Activated CD4-positive, alpha-beta T cell treated with anti-CD3 and anti-CD28 coated beads for 4 hours (primary cell): Measurements from ENCODE around the gene NKRF.

ENCODE experiments used
- DNase-seq, 2 donors: peaks; one replicate each; pipeline ENCODE4 v3.0.0-alpha.2; 2020

Gene NKRF

DNA sequence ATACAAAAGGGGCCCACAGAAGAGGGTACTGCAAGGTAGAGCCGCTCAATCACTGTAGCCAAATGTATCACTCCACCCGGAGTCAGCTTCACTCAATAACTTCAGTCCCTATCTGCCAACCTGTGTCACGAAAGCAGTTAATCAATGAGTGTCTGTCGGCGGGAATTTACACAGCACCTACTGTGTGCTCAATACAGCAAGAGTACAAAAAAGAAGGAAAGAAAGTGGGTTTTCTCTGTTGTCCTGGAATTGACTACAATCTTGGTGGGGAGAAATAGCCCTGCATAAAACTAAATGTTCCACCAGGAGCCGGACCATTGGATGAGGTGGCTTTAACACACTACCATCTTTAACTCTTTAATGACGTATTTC, 780 bp upstream of the NKRF start:
- DNase-seq: no peak

DNA sequence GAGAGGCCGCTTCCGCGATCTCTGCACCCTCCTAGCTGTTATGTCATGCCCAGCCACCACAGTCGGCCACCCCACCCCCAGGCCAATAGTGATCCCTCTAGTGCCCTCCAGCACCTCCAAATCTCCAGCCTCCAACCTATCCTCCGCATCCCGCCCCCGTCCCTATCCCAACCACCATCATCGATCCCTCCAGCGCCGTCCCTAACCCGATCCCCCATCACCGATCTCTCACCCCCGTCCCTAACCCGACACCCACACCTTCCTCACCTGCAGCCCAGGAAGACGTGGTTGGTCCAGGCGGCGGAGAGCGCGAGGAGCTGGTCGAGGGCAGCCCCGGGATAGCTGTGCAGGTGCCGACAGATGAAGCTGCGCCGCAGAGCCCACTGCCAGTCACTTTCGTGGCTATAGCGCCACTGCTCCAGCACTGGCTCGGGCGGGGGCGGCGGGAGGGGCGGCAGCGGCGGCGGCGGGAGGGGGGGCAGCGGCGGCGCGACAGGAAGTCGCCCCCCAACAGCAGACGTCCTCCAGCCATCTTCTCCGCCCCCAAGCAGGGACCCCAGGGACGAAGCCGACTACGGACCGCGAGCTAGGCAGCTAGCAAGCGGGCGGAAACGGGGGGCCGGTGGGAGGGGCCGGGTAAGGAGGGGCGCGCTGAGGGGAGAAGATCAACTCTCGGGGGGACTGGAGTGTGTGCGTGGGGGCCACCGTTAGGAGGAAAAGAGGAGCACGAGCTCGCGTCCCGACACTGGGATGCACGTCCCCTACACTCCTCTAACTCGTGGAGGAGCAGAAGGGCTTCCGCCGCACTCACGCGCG, 552 bp downstream of the NKRF start:
- peak; percentile 39 to 49 for DNase-seq

DNA sequence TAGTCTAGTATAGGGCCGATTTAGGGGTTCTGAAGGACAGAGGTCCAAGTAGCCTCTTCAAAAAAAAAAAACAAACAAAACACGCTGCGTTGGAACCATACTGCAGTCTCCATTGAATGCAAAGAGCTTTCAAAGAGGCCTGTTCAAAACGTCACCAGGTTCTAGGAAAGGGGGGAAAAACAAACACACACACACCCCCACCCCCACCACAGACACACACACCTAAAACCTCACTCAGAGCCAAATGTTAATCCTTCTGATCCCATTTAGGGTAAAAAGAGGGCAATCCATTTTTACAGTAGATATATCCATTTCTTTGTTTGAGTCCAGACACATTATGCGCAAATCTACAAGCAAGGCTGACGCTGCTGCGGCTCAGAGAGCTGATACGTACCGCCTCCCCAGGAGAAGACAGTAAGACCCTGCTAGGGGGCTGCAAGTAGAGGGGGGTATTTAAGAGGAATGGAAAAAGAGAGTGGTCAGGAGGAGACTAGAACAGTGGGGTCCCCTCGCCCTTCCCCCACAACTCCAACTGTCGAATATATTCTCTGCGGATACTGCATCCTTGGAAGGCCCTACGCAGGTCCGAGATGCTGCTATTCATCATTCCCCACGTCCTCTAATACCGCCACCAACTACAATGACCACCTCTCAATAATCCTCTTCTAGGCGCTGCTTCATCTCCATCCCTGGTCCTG, 1.3 kb downstream of the NKRF start:
- no peak for DNase-seq

DNA sequence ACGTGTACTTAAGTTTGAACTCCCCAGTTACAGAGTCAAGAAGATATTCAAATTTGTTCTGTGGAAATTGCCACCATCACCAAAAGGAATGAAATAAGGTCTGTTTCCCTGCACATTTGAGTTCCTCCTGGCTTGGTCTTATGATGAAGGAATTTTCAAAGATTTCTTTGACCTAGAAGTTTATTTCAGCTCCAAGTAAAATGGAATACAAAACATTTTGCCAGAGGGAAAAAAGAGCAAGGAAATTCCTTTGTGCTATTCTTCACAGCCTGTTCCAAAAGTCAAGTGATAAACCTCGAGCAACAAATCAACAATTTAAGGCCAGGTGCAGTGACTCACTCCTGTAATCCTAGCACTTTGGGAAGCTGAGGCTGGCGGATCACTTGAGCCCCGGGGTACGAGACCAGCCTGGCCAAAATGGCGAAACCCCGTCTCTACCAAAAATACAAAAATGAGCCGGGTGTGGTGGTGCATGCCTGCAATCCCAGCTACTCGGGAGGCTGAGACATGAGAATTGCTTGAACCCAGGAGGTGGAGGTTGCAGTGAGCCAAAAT, 3.4 kb downstream of the NKRF start:
- no peak for DNase-seq

DNA sequence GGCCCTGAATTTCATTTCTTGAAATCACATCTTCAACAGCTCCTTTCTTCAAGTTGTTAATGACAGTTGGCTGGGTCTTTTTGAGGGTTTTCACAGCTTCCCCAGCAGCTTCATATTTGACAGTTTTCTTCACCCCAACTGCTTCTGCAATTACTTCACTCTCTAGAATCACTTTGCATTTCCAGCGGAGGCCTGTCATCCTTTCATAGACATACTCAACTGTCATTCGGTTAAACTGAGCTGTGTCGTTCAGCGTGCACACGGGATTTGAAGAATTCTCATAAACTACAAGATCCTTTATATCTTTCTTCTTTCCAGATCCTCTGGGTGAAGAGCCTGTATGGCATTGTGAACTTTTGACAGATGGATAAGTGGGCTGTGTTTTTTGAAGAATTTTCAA, 16.4 kb downstream of the NKRF start:
- DNase-seq: no peak

DNA sequence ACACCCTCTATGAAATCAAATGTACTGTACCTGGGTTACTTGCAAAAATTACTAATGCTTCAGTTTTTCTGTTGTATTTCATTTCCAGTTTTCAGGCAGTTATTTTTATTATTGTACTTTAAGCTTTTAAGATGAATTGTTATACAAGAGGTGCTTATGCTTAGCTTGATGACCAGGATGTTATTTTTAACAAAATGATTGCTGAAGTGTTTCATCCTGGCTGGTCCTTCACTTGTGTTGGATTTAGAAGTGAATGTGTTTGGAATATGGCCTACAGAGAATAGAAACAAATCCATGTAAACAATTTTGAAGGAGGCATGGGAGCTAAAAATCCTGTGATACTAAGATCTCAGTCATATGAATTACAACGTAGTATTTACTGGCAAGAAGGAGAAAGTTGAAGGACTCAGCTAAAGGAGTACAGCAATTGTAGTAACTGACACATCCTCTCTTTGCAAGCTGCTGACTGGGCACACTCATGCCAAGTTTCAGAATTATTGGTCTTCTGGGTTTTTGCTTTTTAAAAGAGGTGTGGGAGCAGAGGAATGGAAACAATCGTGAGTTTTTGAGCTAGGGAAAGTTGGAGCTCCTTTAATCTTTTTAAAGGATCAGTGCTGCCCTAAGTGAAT, 22.7 kb downstream of the NKRF start:
- no peak for DNase-seq

DNA sequence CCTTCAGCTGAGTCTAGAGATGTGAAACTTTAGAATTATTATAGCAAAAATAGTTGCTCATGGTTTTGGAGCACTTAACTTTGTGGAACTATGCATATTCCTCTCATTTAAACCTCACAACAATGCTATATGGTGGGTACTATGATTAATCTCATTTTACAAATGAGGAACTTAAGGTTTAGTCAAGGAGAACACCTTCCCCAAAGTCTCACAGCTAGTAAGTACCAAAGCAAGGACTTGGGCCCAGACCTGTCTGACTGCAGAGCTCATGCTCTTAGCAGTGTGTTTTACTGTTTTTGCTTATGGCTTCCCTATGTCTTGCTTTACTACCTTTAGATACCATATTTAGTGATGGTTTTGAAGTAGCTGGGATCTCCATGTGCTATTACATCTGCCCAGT, 26.8 kb downstream of the NKRF start:
- DNase-seq: no peak

DNA sequence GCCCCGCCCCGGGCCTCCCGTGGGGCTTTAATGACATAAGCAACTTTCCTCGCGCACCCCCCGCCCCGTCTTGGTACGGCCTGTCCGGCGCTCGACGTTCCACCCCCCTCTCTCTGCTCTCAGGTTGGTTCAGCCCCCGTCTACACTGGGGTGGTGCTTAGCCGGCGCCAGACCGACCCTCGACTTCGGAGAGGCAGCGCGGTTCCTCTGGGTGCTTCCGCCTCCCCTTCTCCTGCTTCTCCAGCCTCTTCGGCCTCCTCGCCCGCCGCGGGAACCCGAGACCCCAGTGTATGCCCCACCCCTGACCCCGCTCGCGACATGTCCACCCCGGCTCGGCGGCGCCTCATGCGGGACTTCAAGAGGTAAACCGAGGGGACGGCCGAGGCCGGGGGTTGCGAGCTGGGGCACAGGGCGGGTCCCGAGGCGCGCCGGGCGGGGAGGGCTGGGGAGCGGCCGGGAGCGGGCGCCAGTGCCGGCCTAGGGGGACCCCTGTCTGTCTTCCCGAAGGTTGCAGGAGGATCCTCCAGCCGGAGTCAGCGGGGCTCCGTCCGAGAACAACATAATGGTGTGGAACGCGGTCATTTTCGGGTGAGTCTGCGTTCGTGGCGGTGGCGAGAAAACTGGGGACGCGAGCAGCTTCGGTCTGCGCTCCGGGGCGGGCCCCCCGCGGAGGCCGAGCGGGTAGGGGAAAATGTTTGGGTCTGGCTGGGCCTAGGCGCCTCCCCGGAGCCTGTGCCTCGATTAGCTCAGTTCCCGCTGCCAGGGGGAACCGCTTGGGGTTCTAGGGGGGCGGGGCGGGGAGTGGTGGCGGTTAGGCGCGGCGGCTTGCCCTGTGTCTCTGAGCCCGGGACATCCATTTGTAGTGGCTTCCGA, 31.6 kb downstream of the NKRF start, which contains the start of gene UBE2A:
TSS of gene UBE2A (plus strand) at position 170 of the 873 bp plus-strand sequence. CDS start at position 319, 149 bp downstream.
- DNase-seq: peak; percentile 87 to 90

DNA sequence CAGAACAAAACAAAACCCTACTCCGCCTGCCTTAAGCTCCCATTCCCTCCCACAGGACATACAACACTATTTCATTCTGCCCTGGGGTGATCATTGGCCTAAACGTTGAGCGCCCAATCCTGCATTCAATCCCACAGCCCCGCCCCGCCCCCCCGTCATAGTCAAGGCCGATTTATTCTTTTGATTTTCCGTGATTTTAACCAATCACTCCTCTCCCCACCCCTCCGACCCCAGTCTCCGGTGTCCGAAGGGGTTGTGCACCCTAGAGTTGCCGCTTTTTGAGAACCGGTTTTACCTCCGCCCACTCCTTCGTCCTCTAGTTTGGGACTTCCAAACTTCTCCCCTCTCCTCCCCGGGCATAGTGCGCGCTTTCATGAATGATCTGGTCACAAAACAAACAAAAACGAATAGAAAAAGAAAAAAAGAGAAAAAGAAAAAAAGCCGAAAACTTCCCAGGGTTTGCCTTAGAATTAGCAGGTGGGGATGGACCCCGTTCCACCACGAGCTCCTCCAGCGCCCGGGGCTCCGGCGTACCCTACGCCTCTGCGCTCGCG, 32.3 kb downstream of the NKRF start:
- no peak for DNase-seq

DNA sequence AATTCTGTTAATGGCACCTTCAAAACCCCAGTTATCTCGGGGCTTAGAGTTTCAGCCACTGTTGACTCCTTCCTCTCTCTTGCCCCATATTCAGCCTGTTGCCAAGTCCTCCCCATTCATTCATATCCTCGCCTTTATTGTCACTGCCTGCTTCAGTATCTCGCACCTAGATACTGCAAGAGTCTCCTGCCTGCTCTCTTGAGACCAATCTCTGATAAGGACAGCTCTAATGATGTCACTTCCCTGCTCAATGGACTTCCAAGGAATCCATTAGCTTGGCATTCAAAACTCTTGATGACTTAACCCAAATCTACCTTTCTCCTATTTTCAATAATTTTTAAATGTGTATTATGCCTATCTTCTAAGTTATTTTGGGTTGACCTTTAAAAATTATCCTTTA, 33.0 kb downstream of the NKRF start:
- no peak for DNase-seq

DNA sequence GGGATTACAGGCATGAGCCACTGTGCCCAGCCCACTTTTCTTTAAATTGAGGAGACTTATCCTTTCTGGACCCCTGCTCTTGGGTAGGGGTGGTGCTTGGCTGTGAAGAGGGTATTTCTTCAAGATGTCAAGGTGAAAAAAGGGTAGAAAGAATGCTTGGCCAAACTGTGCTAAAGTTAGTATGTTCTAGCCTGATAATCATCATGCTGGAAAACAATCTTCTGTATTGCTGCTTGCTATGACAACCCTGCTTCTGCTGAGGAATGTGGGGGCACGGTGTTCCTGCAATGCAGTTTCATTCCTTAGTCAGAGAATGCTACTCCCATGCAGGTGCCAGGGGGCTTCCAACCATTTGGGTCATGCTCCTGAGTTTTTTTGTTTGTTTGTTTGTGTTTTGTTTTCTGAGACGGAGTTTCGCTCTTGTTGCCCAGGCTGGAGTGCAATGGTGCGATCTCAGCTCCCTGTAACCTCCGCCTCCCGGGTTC, 35.8 kb downstream of the NKRF start:
- DNase-seq: no peak

DNA sequence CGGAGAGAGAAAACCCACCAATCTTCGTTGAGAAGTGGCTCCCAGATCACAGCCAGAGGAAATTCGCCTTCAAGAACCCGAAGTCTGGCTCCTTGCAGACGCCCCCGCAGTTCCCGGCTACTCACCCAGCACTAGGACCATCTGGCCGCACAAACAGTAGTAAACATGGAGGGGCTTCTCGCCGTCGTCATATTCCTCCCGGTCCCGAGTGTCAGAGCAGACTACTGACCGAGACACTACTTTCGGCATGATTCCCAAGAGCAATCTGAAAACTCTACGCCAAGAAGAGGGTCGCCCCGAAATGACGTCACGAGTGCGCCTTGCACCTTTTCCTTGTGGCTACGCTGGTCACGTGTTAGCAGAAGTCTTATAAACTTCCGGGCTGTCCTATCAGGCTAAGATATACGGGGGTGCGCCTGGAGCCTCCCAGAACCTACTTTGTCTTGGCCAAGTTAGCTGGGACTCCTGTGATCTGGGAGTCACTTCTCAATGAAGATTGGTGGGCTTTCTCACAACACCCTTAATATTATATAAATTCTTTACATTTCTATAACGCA, 41.0 kb downstream of the NKRF start, which contains the start of gene STEEP1:
TSS of gene STEEP1 (minus strand) at position 303 of the 557 bp plus-strand sequence. CDS start at position 249, 54 bp downstream.
- DNase-seq: peak; percentile 81 to 85

DNA sequence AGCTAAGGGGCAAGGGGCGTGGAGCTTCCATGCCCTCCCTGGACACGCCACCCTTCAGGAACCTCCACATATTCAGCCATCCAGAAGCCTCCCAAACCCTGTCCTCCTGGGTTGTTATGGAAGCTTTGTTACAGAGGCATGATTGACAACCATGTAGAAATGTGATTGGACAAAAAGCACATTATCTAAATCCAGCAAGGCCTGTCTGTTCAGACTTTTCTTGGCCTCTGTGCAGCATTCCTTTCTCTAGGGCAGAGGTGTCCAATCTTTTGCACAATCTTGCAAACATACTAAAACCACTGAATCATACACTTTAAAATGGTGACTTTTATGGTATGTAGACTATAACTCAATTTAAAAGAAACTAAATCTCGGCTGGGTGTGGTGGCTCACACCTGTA, 53.7 kb downstream of the NKRF start:
- no peak for DNase-seq

DNA sequence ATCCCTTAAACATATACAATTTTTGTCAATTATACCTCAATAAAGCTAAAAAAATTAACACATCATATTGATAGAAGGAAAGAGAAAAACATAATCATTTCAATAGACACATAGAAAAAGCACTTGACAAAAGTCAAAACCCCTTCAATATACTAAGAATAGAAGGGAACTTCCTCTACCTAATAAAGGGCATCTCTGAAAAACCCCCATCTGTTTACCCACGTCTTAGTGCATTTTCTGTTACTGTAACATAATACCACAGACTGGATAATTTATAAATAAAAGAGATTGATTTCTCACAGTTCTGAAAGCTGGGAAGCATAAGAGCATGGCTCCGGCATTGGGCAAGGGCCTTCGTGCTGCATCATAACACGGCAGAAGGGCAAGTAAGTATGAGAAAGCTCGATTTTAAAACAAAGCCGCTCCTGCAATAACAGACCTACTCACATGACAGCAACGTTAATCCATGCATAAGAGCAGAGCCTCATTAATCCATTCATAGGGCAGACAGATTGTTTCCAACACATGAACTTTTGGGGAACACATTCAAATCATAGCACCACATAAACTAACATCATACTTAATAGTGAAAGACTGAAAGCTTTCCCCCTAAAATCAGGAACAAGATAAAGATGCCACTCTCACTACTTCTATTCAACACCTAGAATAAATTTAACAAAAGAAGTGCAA, 56.8 kb downstream of the NKRF start:
- DNase-seq: no peak

DNA sequence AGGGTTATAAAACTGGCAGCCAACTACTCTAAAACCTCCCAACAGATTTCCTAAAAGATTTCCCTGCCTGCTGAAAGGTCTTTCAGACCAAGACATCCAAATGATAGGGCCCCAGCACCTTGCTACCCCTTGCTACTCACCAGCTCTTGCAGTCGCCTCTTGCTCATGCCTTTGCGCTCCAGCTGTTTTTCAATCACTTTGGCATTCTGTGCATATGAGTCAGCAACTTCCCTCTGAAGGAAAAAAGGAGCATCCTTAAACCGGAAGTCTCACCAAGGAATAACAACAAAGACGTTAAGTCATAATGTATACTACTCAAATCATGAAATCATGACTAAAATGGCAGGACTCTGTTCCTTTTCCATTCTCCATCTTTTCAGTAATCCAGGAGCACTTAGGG, 65.0 kb downstream of the NKRF start:
- no peak for DNase-seq

DNA sequence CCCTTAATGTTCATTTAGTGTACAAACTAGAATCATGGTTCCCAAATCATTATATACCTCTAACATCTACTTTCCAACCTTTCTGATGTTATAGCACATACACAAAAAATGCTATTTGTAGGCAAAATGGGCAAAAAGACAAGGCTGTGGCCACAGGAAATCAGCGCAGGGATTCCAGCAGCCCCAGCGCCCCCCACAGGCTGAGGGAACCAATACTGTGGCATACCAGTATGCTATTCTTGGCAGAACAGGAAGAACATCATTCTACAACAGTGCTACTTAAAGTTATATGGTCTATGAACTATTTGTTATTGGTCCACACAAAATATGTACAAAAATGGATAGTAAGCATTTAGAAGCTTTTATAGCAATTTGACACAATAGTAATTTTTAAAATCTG, 66.4 kb downstream of the NKRF start:
- DNase-seq: no peak
